ENCODE results near the gene DCST1.

DCST1 gene

GRCh38 chr1:155052439-155053395, 19.1 kb downstream of the DCST1 start:
- H3K9me3 ChIP-seq (ENCODE audit: control insufficient read depth, insufficient read depth, low read length) = no peaks in the 10 kb centered on the region
- H3K4me1 ChIP-seq (ENCODE audit: insufficient read depth, low read length) = peaks cover 11% of the 10 kb centered on the region; the same call in 1 of the 2 replicates
- H3K9ac ChIP-seq (ENCODE audit: low read depth, low read length) = peak overlapping the region; percentile 78; the same call in 1 of the 2 replicates
- H3K36me3 ChIP-seq (ENCODE audit: insufficient read depth, low read length) = no peaks in the 10 kb centered on the region

- H3K9ac ChIP-seq (ENCODE audit: low read depth, low read length) = no peak overlapping the region
- no peaks in the 10 kb centered on the region; the same call in 1 of the 2 replicates for H3K36me3 ChIP-seq (ENCODE audit: insufficient read depth, low read length)
- H3K9me3 ChIP-seq (ENCODE audit: control insufficient read depth, insufficient read depth, low read length) = no peaks in the 10 kb centered on the region
- H3K4me1 ChIP-seq (ENCODE audit: insufficient read depth, low read length) = peaks cover 11% of the 10 kb centered on the region; the same call in 1 of the 2 replicates
Measured at GRCh38 chr1:155053531-155054105, 20.0 kb downstream of the DCST1 start.

DNA sequence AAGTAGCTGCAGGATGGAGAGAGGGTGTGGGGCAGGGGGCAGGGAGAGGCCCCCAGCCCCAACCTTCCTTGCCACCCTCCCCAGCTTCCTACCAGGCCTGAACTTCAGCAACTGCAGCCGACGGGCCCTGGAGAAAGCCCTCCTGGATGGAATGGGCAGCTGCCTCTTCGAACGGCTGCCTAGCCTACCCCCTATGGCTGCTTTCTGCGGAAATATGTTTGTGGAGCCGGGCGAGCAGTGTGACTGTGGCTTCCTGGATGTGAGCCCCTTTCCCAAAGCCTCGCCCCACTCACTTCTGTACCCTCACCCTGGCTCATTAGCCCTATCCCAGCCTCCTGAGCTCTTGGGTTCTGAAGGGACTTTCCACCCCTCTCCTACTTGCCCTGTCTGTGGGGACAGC, 23.5 kb downstream of the DCST1 start:
- peaks cover 6% of the 10 kb centered on the region; the same call in 1 of the 2 replicates for H3K4me1 ChIP-seq (ENCODE audit: insufficient read depth, low read length)
- no peaks in the 10 kb centered on the region; the same call in 1 of the 2 replicates for H3K36me3 ChIP-seq (ENCODE audit: insufficient read depth, low read length)
- no peak overlapping the region for H3K9ac ChIP-seq (ENCODE audit: low read depth, low read length)
- no peaks in the 10 kb centered on the region for H3K9me3 ChIP-seq (ENCODE audit: control insufficient read depth, insufficient read depth, low read length)

GRCh38 chr1:155057788-155058211, 24.2 kb downstream of the DCST1 start:
- no peak overlapping the region for H3K9ac ChIP-seq (ENCODE audit: low read depth, low read length)
- peaks cover under 1% of the 10 kb centered on the region; the same call in 1 of the 2 replicates for H3K4me1 ChIP-seq (ENCODE audit: insufficient read depth, low read length)
- H3K9me3 ChIP-seq (ENCODE audit: control insufficient read depth, insufficient read depth, low read length) = no peaks in the 10 kb centered on the region
- no peaks in the 10 kb centered on the region; the same call in 1 of the 2 replicates for H3K36me3 ChIP-seq (ENCODE audit: insufficient read depth, low read length)

DNA sequence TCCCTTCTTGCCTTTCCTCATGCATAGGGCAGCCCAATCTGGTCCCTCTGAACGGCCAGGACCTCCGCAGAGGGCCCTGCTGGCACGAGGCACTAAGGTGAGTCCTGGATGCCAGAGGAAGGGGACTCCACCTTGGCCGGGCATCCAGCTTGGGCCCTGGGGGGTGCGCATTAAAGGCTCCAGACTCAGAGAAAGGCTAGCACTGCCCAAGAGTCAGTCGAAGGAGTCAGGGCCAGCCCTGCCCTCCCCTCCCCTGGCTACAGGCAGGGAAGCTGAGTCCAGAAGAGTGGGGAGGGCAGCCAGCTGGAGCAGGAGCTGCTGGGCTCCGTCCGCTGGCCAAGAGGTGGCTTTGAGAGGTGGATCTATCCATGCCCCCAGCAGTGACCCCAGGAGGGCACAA, 27.1 kb downstream of the DCST1 start:
- Histone ChIP-seq H3K4me1 (ENCODE audit: insufficient read depth, low read length) (no peaks in the 10 kb centered on the region), H3K9me3 (ENCODE audit: control insufficient read depth, insufficient read depth, low read length) (no peaks in the 10 kb centered on the region), H3K9ac (ENCODE audit: low read depth, low read length) (no peak overlapping the region), H3K36me3 (ENCODE audit: insufficient read depth, low read length) (no peaks in the 10 kb centered on the region; the same call in 1 of the 2 replicates)

GRCh38 chr1:155061381-155062150, 27.9 kb downstream of the DCST1 start:
- Histone ChIP-seq H3K4me1 (ENCODE audit: insufficient read depth, low read length) (no peaks in the 10 kb centered on the region), H3K9me3 (ENCODE audit: control insufficient read depth, insufficient read depth, low read length) (no peaks in the 10 kb centered on the region), H3K9ac (ENCODE audit: low read depth, low read length) (peak overlapping the region; percentile 40; the same call in 1 of the 2 replicates), H3K36me3 (ENCODE audit: insufficient read depth, low read length) (no peaks in the 10 kb centered on the region; the same call in 1 of the 2 replicates)

DNA sequence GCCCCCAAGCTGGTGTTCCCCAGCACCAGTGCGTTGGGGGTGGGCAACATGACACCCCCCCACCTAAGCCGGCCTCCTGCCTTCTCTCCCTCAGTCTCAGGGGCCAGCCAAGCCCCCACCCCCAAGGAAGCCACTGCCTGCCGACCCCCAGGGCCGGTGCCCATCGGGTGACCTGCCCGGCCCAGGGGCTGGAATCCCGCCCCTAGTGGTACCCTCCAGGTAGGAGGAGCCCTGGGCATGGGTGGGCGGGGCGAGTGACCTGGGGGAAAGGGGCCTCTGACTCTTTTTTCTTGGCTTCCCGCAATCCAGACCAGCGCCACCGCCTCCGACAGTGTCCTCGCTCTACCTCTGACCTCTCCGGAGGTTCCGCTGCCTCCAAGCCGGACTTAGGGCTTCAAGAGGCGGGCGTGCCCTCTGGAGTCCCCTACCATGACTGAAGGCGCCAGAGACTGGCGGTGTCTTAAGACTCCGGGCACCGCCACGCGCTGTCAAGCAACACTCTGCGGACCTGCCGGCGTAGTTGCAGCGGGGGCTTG, 28.6 kb downstream of the DCST1 start:
- peak overlapping the region; percentile 40; the same call in 1 of the 2 replicates for H3K9ac ChIP-seq (ENCODE audit: low read depth, low read length)
- H3K4me1 ChIP-seq (ENCODE audit: insufficient read depth, low read length) = no peaks in the 10 kb centered on the region
- H3K9me3 ChIP-seq (ENCODE audit: control insufficient read depth, insufficient read depth, low read length) = no peaks in the 10 kb centered on the region
- H3K36me3 ChIP-seq (ENCODE audit: insufficient read depth, low read length) = no peaks in the 10 kb centered on the region; the same call in 1 of the 2 replicates

- Histone ChIP-seq H3K9ac (ENCODE audit: low read depth, low read length) (peak overlapping the region; percentile 92; the same call in 1 of the 2 replicates), H3K9me3 (ENCODE audit: control insufficient read depth, insufficient read depth, low read length) (no peaks in the 10 kb centered on the region), H3K36me3 (ENCODE audit: insufficient read depth, low read length) (no peaks in the 10 kb centered on the region; the same call in 1 of the 2 replicates), H3K4me1 (ENCODE audit: insufficient read depth, low read length) (no peaks in the 10 kb centered on the region)
Measured at GRCh38 chr1:155062702-155063411, 29.2 kb downstream of the DCST1 start.

GRCh38 chr1:155063550-155064110, 30.0 kb downstream of the DCST1 start, which contains the start of gene EFNA4:
EFNA4 (plus strand) TSS chr1:155063740; CDS start chr1:155063824, 84 bp downstream.
- Histone ChIP-seq H3K36me3 (ENCODE audit: insufficient read depth, low read length) (no peaks in the 10 kb centered on the region), H3K9me3 (ENCODE audit: control insufficient read depth, insufficient read depth, low read length) (no peaks in the 10 kb centered on the region), H3K4me1 (ENCODE audit: insufficient read depth, low read length) (no peaks in the 10 kb centered on the region; the same call in 1 of the 2 replicates), H3K9ac (ENCODE audit: low read depth, low read length) (peak within 1 kb of the TSS; percentile 92)

DNA sequence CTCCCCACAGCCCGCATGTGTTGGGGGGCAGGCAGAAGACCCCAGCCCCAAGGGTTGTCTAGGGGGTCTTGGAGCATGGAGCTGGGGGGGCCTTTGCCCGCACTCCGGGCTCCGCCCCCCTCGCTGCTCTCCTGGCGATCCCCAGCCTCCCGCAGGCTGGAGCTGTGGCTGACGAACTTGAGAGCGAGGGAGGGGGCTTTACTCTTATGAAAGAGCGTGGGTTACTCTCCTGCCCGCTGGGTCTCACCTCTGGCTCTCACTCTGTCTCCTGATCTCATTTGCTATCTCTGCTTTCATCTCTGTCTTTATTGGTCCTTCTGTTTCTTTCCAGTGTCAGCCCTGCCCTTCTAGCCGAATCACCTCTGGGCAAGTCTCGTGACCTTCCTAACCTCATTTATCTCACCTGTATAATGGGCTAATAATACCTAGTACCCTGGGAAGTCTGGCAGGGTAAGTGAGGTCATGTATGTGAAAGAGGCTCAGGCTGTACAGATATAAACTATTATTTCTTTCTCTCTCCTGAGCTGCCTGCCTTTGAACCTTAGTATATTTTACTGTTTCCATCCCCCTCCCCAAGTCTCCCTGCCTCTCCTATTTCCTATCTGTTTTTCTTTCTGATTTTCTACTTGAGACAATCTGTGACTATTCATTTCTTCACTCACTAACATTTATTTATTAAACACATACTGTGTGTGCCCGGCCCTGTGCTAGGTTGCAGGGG, 30.6 kb downstream of the DCST1 start:
- Histone ChIP-seq H3K9ac (ENCODE audit: low read depth, low read length) (peak overlapping the region; percentile 92), H3K4me1 (ENCODE audit: insufficient read depth, low read length) (no peaks in the 10 kb centered on the region; the same call in 1 of the 2 replicates), H3K9me3 (ENCODE audit: control insufficient read depth, insufficient read depth, low read length) (no peaks in the 10 kb centered on the region), H3K36me3 (ENCODE audit: insufficient read depth, low read length) (no peaks in the 10 kb centered on the region)

DNA sequence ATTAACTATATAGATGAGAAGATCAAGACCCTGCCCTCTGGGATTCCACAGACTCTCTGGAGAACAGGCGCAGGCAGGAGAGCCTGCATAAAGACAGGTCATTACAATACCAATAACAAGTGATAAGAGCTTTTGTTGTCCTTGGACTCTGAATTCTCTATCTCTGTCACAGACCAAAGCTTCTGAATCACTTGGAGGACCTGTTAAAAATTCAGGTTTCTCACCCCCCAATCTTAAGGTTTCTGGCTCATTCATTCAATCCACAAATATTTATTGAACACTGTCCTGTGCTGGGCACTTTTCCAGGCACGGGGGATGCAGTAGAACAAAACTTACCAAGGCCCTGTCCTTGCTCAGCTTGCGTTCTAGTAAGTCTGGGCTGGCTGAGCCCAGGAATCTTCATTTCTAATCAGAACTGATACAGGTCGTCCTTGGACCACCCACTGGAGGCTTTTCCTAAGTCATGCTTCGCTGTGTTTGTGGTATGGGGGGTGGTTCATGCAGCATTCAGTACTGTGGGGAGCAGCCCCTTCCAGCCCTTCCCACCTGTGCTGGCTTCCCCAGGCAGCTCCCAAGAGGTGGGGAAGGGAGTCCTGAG, 31.3 kb downstream of the DCST1 start:
- Histone ChIP-seq H3K9me3 (ENCODE audit: control insufficient read depth, insufficient read depth, low read length) (no peaks in the 10 kb centered on the region), H3K4me1 (ENCODE audit: insufficient read depth, low read length) (no peaks in the 10 kb centered on the region; the same call in 1 of the 2 replicates), H3K9ac (ENCODE audit: low read depth, low read length) (no peak overlapping the region), H3K36me3 (ENCODE audit: insufficient read depth, low read length) (no peaks in the 10 kb centered on the region)

DNA sequence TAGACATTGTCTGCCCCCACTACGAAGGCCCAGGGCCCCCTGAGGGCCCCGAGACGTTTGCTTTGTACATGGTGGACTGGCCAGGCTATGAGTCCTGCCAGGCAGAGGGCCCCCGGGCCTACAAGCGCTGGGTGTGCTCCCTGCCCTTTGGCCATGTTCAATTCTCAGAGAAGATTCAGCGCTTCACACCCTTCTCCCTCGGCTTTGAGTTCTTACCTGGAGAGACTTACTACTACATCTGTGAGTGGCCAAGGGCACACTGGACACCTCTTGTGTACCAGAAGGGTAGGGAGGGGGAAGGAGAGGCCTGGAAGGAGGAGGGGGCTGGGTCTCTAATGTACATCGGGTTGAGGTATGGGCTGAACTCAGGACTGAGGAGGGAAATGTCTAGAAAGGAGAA, 33.2 kb downstream of the DCST1 start:
- H3K36me3 ChIP-seq (ENCODE audit: insufficient read depth, low read length) = no peaks in the 10 kb centered on the region
- H3K9ac ChIP-seq (ENCODE audit: low read depth, low read length) = no peak overlapping the region
- H3K9me3 ChIP-seq (ENCODE audit: control insufficient read depth, insufficient read depth, low read length) = no peaks in the 10 kb centered on the region
- peaks cover 4% of the 10 kb centered on the region; the same call in 1 of the 2 replicates for H3K4me1 ChIP-seq (ENCODE audit: insufficient read depth, low read length)

All from ES-I3 (cell line).